ENCODE results near the gene TMED9. TPM values are rescaled to one million over a fixed set of nuclear protein-coding genes. Genes with fewer than 3 reads are reported as not detected.
"Not testable (repeated sequence)": the region's sequence is repeated elsewhere in the genome, so short reads cannot be mapped to it uniquely, and the experiment has no call there.

TMED9 gene
- total and polyA plus RNA-seq, 3 donors from 2014 or later, result 122 to 140 (median 128) TPM

- Histone ChIP-seq H3K4me1 (peaks cover 17% of the 10 kb centered on the region), H3K36me3 (ENCODE audit: low read depth, missing control alignments) (no peaks in the 10 kb centered on the region), H3K4me3 (no peak overlapping the region), H3K9me3 (no peaks in the 10 kb centered on the region), H3K27me3 (no peaks in the 10 kb centered on the region), H3K27ac (no peak overlapping the region)
- TF ChIP-seq, protein P1, sequence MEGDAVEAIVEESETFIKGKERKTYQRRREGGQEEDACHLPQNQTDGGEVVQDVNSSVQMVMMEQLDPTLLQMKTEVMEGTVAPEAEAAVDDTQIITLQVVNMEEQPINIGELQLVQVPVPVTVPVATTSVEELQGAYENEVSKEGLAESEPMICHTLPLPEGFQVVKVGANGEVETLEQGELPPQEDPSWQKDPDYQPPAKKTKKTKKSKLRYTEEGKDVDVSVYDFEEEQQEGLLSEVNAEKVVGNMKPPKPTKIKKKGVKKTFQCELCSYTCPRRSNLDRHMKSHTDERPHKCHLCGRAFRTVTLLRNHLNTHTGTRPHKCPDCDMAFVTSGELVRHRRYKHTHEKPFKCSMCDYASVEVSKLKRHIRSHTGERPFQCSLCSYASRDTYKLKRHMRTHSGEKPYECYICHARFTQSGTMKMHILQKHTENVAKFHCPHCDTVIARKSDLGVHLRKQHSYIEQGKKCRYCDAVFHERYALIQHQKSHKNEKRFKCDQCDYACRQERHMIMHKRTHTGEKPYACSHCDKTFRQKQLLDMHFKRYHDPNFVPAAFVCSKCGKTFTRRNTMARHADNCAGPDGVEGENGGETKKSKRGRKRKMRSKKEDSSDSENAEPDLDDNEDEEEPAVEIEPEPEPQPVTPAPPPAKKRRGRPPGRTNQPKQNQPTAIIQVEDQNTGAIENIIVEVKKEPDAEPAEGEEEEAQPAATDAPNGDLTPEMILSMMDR (IDR thresholded peaks at IDR 0.05), result no peak
- no peak for TF ChIP-seq POLR2A (IDR thresholded peaks at IDR 0.05)
- WGBS, 2 donors, result 90 to 93% methylated on average over 13 to 15 of the region's 15 CpGs
- intact Hi-C loops (cut with DNase I; ENCODE audit: low total_unique reads), result no loop called here
- DNase-seq, result no peak
Measured at GRCh38 chr5:177611446-177612214, 19.6 kb downstream of the TMED9 start.

GRCh38 chr5:177612215-177612673 is 20.2 kb downstream of the TMED9 start:
- 83 to 86% methylated on average over 2 to 6 of the region's 6 CpGs for WGBS, 2 donors
- no peaks in the 10 kb centered on the region for H3K36me3 ChIP-seq (ENCODE audit: low read depth, missing control alignments)
- intact Hi-C loops (cut with DNase I; ENCODE audit: low total_unique reads), result no loop called here
- no peak for TF ChIP-seq POLR2A (IDR thresholded peaks at IDR 0.05)
- TF ChIP-seq, protein P1 (IDR thresholded peaks at IDR 0.05), result no peak
- H3K4me1 ChIP-seq, result peaks cover 14% of the 10 kb centered on the region
- H3K27ac ChIP-seq, result no peak overlapping the region
- no peak overlapping the region for H3K4me3 ChIP-seq
- H3K9me3 ChIP-seq, result no peaks in the 10 kb centered on the region
- H3K27me3 ChIP-seq, result no peaks in the 10 kb centered on the region
- DNase-seq, result no peak

DNA sequence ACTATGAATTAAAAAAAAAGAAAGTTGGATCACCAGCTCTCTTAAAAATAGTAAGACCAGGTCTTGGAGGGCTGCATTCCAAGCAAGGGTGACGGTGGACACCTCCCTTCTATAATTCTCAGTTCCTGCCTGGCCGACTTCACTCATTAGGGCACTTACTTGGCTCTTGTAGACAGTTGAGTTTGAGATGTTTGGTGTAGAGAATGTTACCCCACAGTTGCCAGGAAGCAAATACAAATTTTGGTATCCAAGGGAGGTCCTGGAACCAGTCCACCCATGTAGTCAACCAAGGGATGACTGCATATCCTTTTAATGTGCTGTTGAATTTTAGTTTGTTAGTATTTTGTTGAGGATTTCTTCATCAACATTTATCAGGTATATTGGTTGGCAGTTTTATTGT is 28.6 kb downstream of the TMED9 start:
- H3K4me3 ChIP-seq, result no peak overlapping the region
- 95% methylated on average over 2 of the region's 2 CpGs for WGBS, 2 donors
- H3K27ac ChIP-seq, result no peak overlapping the region
- no peak for DNase-seq
- H3K4me1 ChIP-seq, result no peaks in the 10 kb centered on the region
- H3K36me3 ChIP-seq (ENCODE audit: low read depth, missing control alignments), result no peaks in the 10 kb centered on the region
- no peaks in the 10 kb centered on the region for H3K27me3 ChIP-seq
- H3K9me3 ChIP-seq, result no peaks in the 10 kb centered on the region
- no peak for TF ChIP-seq POLR2A (IDR thresholded peaks at IDR 0.05)
- TF ChIP-seq, protein P1 (IDR thresholded peaks at IDR 0.05), result no peak
- intact Hi-C loops (cut with DNase I; ENCODE audit: low total_unique reads), result no loop called here

DNA sequence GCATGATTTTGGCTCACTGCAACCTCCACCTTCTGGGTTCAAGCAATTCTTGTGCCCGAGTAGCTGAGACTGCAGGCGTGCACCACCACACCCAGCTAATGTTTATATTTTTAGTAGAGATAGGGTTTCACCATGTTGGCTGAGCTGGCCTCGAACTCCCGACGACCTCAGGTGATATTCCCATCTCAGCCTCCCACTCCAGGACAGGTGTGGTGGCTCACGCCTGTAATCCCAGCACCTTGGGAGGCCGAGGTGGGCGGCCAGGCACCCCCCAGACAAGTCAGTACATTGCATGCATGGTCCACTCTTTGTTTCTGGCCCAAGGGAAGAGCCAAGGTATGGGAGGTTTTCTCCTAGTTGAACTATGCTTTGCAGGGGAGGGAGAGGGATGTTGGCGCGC is 32.2 kb downstream of the TMED9 start:
- H3K27ac ChIP-seq; H3K4me1 ChIP-seq; DNase-seq; intact Hi-C loops (cut with DNase I; ENCODE audit: low total_unique reads); H3K4me3 ChIP-seq; H3K36me3 ChIP-seq (ENCODE audit: low read depth, missing control alignments); H3K27me3 ChIP-seq; H3K9me3 ChIP-seq: not testable (repeated sequence)
- WGBS, 2 donors, result 96 to 97% methylated on average over 5 to 10 of the region's 10 CpGs

DNA sequence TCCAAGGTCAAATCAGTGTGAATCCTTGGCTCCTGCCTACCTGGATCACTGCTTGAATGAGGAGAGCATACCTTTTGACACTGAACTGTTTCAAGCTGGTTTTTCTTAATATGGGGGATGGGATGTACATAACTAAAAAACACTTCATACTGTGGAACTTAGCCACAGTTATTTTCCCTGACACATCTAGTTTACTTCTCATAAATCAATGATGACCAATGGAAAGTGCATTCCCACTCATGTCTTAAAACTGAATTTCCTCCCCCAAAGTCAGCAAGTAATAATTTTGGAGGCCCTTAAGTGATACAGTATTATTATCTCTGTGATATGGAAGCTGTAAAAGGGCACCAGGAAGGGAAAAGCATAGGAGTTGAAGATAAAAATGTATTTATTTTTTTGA is 38.2 kb downstream of the TMED9 start:
- H3K9me3 ChIP-seq; intact Hi-C loops (cut with DNase I; ENCODE audit: low total_unique reads); H3K36me3 ChIP-seq (ENCODE audit: low read depth, missing control alignments); H3K4me3 ChIP-seq; H3K27ac ChIP-seq; H3K4me1 ChIP-seq; H3K27me3 ChIP-seq; DNase-seq: not testable (repeated sequence)

- H3K4me1 ChIP-seq; H3K9me3 ChIP-seq; H3K27ac ChIP-seq; H3K27me3 ChIP-seq; H3K36me3 ChIP-seq (ENCODE audit: low read depth, missing control alignments); DNase-seq; H3K4me3 ChIP-seq; intact Hi-C loops (cut with DNase I; ENCODE audit: low total_unique reads): not testable (repeated sequence)
- 89 to 97% methylated on average over 3 of the region's 3 CpGs for WGBS, 2 donors
Measured at GRCh38 chr5:177634912-177635311, 42.9 kb downstream of the TMED9 start.

- H3K4me3 ChIP-seq; H3K36me3 ChIP-seq (ENCODE audit: low read depth, missing control alignments); intact Hi-C loops (cut with DNase I; ENCODE audit: low total_unique reads); H3K27ac ChIP-seq; H3K9me3 ChIP-seq; H3K27me3 ChIP-seq; DNase-seq; H3K4me1 ChIP-seq: not testable (repeated sequence)
- 88% methylated on average over 1 of the region's 1 CpG; no CpG with 5 or more reads in 1 of the 2 donors for WGBS, 2 donors
Measured at GRCh38 chr5:177645462-177645861, 53.5 kb downstream of the TMED9 start.

All from testis (tissue), 3 donors.